ENCODE data around the gene SEPTIN7.
"Not testable (repeated sequence)": the region's sequence is repeated elsewhere in the genome, so short reads cannot be mapped to it uniquely, and the experiment has no call there.

GRCh38 chr7:35756453-35756852 is 44.4 kb upstream of the SEPTIN7 start:
- not testable (repeated sequence) for TF ChIP-seq EZH2 (IDR thresholded peaks at IDR 0.05; ENCODE audit: insufficient read depth, low read length); CTCF (IDR thresholded peaks at IDR 0.05; ENCODE audit: insufficient read depth, low read depth, low read length)

Measured in astrocyte (in vitro differentiated cells and primary cell).